Midbrain (tissue), 1 donor: ENCODE results near the gene CHAT.

Source experiments
- DNase-seq: peaks from one replicate; lab custom pipeline; 2025; lab: John Stamatoyannopoulos, UW

The CHAT gene

GRCh38 chr10:49631975-49632374 is 18.1 kb downstream of the CHAT start:
- DNase-seq = no peak

GRCh38 chr10:49632406-49633317 is 18.8 kb downstream of the CHAT start:
- DNase-seq = no peak

- DNase-seq = no peak
Observed at GRCh38 chr10:49633327-49634068, 19.7 kb downstream of the CHAT start.

- no peak for DNase-seq
Observed at GRCh38 chr10:49634069-49634660, 20.3 kb downstream of the CHAT start.

- no peak for DNase-seq
Observed at GRCh38 chr10:49642311-49642710, 28.5 kb downstream of the CHAT start.

- no peak for DNase-seq
Observed at GRCh38 chr10:49643241-49644034, 29.6 kb downstream of the CHAT start.

- no peak for DNase-seq
Observed at GRCh38 chr10:49644035-49644646, 30.3 kb downstream of the CHAT start.

- DNase-seq = no peak
Observed at GRCh38 chr10:49645417-49645816, 31.6 kb downstream of the CHAT start.

GRCh38 chr10:49645871-49646870 is 32.3 kb downstream of the CHAT start:
- no peak for DNase-seq

- no peak for DNase-seq
Observed at GRCh38 chr10:49647554-49647953, 33.7 kb downstream of the CHAT start.

- no peak for DNase-seq
Observed at GRCh38 chr10:49647985-49648795, 34.4 kb downstream of the CHAT start.

GRCh38 chr10:49649294-49649693 is 35.5 kb downstream of the CHAT start:
- DNase-seq = no peak

GRCh38 chr10:49649936-49650723 is 36.3 kb downstream of the CHAT start:
- no peak for DNase-seq

GRCh38 chr10:49650724-49651034 is 36.8 kb downstream of the CHAT start:
- no peak for DNase-seq

GRCh38 chr10:49651039-49651835 is 37.4 kb downstream of the CHAT start:
- DNase-seq = no peak

- no peak for DNase-seq
Observed at GRCh38 chr10:49651917-49652316, 38.1 kb downstream of the CHAT start.

- no peak for DNase-seq
Observed at GRCh38 chr10:49652421-49653272, 38.8 kb downstream of the CHAT start.
